Measurements from ENCODE around the gene SLC26A5. TPM values are rescaled to one million over a fixed set of nuclear protein-coding genes. Genes with fewer than 3 reads are reported as not detected.

Gene SLC26A5
- total RNA-seq, 4 donors from 2014 or later = not detected

DNA sequence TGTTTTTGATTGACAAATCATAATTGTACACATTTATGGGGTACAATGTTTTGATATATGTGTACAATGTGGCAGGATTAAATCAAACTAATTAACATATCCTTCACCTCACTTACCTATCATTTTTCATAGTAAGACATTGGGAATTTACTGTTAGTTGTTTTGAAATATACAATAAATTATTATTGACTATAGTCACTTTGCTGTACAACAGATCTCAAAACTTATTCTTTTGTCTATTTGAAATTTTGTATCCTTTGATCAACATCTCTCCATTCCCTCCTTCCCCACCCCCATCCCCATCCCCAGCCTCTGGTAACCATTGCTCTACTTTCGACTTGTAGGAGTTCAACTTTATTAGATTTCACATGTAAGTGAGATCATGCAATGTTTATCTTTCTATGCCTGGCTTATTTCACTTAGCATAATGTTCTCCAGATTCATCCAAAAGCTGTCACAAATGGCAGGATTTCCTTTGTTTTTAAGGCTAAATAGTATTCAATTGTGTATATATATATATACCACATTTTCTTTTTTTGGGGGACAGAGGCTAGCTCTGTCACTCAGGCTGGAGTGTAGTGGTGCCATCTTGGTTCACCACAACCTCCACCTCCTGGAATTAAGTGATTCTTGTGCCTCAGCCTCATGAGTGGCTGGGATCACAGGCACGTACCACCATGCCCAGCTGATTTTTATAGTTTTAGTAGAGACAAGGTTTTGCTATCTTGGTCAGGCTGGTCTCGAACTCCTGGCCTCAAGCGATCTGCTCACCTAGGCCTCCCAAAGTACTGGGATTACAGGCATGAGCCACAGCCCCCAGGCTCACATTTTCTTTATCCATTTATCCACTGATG lies 23.3 kb upstream of the SLC26A5 start:
- intact Hi-C loops (cut with DNase I; ENCODE audit: low total_unique reads) = no loop called here
- Histone ChIP-seq H3K36me3 (no peaks in the 10 kb centered on the region), H3K4me3 (no peak overlapping the region), H3K27ac (no peak overlapping the region), H3K27me3 (no peaks in the 10 kb centered on the region), H3K4me1 (no peaks in the 10 kb centered on the region), H3K9me3 (no peaks in the 10 kb centered on the region)
- ATAC-seq (no peak), DNase-seq (no peak)
- in situ Hi-C loops (cut with MboI; ENCODE audit: low sequenced_read_pairs in 4 of 4) = no loop called here
- TF ChIP-seq, protein P1, sequence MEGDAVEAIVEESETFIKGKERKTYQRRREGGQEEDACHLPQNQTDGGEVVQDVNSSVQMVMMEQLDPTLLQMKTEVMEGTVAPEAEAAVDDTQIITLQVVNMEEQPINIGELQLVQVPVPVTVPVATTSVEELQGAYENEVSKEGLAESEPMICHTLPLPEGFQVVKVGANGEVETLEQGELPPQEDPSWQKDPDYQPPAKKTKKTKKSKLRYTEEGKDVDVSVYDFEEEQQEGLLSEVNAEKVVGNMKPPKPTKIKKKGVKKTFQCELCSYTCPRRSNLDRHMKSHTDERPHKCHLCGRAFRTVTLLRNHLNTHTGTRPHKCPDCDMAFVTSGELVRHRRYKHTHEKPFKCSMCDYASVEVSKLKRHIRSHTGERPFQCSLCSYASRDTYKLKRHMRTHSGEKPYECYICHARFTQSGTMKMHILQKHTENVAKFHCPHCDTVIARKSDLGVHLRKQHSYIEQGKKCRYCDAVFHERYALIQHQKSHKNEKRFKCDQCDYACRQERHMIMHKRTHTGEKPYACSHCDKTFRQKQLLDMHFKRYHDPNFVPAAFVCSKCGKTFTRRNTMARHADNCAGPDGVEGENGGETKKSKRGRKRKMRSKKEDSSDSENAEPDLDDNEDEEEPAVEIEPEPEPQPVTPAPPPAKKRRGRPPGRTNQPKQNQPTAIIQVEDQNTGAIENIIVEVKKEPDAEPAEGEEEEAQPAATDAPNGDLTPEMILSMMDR (IDR thresholded peaks at IDR 0.05 in 4 of 5, conservative IDR thresholded peaks at IDR 0.05 in 1 of 5) = no peak
- TF ChIP-seq POLR2A (IDR thresholded peaks at IDR 0.05) = no peak

DNA sequence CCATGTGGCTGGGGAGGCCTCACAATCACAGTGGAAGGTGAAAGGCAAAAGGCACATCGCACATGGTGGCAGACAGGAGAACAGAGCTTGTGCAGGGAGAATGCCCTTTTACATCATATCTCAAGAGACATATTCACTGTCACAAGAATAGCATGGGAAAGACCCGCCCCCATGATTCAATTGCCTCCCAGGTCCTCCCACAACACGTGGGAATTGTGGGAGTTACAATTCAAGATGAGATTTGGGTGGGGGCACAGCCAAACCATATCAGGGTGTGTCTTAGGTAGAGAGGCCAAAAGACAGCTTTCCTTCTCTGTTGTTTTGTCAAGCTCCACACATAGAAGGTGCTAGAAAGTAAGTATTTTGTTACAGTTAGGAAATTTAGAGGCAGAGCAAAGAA lies 20.8 kb upstream of the SLC26A5 start:
- no peaks in the 10 kb centered on the region for H3K4me1 ChIP-seq
- in situ Hi-C loops (cut with MboI; ENCODE audit: low sequenced_read_pairs in 4 of 4) = no loop called here

DNA sequence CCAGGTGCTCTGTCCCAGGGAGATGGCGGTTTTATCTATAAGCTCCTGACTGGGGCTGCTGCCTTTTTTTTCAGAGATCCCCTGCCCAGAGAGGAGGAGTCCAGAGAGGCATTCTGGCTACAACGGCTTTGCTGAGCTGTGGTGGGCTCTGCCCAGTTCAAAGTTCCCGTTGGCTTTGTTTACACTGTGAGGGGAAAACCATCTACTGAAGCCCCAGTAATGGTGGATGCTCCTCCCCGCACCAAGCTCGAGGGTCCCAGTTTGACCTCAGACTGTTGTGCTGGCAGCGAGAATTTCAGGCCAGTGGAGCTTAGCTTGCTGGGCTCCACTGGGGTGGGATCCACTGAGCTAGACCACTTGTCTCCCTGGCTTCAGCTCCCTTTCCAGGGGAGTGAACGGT lies 16.4 kb upstream of the SLC26A5 start:
- intact Hi-C loops (cut with DNase I; ENCODE audit: low total_unique reads) = no loop called here

More for the DNA sequence above, 20.8 kb upstream of the SLC26A5 start:
- Histone ChIP-seq H3K4me3 (no peak overlapping the region), H3K9me3 (no peaks in the 10 kb centered on the region), H3K27ac (no peak overlapping the region), H3K27me3 (no peaks in the 10 kb centered on the region), H3K36me3 (no peaks in the 10 kb centered on the region)
- intact Hi-C loops (cut with DNase I; ENCODE audit: low total_unique reads) = no loop called here
- no peak for TF ChIP-seq POLR2A (IDR thresholded peaks at IDR 0.05)
- TF ChIP-seq, protein P1 (IDR thresholded peaks at IDR 0.05 in 4 of 5, conservative IDR thresholded peaks at IDR 0.05 in 1 of 5) = no peak
- ATAC-seq (no peak), DNase-seq (no peak)

DNA sequence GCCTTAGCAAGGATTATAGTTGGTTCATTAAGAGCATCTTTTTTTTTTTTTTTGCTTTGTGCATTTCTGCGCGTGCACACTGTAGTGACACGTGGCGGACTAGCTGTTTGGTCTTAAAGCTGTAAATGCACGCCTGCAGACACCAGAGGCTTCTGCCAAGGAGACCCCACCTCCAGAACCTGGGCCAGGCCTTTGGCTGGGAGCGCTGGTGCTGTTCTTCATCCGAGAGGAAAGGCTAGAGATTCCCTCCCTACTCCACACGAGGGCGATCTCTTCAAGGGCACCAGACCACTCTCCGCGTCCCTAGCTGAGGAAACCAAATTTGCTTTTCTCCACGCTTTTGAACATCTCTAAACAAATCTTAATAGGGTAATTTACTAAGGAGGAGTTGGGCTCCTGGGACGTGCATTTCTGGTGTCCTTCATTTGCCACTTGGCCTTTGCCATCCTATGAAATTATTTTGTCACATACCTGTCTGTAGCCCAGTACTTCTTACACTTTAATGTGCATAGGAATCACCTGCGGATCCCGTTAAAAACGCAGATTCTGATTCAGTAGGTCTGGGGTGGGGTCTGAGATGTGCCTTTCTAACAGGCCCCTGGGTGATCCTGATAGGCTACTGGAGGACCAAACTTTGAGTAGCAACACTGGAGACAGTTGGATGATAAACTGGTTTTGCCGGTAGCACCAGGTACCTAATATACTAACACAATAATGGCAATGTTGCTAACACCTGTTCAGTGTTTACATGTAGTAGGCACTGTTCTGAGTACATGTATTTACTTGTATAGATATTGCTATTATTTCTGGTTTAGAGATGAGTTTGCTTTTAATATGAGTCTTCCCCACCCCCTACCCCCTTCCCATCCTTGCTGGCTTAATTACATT lies 1.3 kb upstream of the SLC26A5 start:
- no peak for DNase-seq

More for the DNA sequence above, 16.4 kb upstream of the SLC26A5 start:
- no peak overlapping the region for H3K27ac ChIP-seq
- DNase-seq = no peak
- H3K9me3 ChIP-seq = no peaks in the 10 kb centered on the region
- H3K4me3 ChIP-seq = no peak overlapping the region
- H3K27me3 ChIP-seq = no peaks in the 10 kb centered on the region
- no peak for TF ChIP-seq POLR2A (IDR thresholded peaks at IDR 0.05)
- TF ChIP-seq, protein P1 (IDR thresholded peaks at IDR 0.05 in 4 of 5, conservative IDR thresholded peaks at IDR 0.05 in 1 of 5) = no peak
- in situ Hi-C loops (cut with MboI; ENCODE audit: low sequenced_read_pairs in 4 of 4) = no loop called here
- no peaks in the 10 kb centered on the region for H3K4me1 ChIP-seq
- no peaks in the 10 kb centered on the region for H3K36me3 ChIP-seq
- ATAC-seq = no peak

More for the DNA sequence above, 1.3 kb upstream of the SLC26A5 start:
- intact Hi-C loops (cut with DNase I; ENCODE audit: low total_unique reads) (no loop called here), in situ Hi-C loops (cut with MboI; ENCODE audit: low sequenced_read_pairs in 4 of 4) (no loop called here)
- H3K4me3 ChIP-seq = no peak overlapping the region
- H3K27me3 ChIP-seq = peaks cover 33 to 54% (median 42%) of the 10 kb centered on the region in 3 donors
- no peaks in the 10 kb centered on the region for H3K4me1 ChIP-seq
- no peak for TF ChIP-seq POLR2A (IDR thresholded peaks at IDR 0.05)
- TF ChIP-seq, protein P1 (IDR thresholded peaks at IDR 0.05 in 4 of 5, conservative IDR thresholded peaks at IDR 0.05 in 1 of 5) = no peak
- H3K9me3 ChIP-seq = no peaks in the 10 kb centered on the region
- H3K27ac ChIP-seq = no peak overlapping the region
- no peak for ATAC-seq
- no peaks in the 10 kb centered on the region for H3K36me3 ChIP-seq

Measured in gastrocnemius medialis (tissue), 4 donors.